Occipital lobe (tissue), 2 donors: Measurements from ENCODE around the gene TFAP2C. TPM values are rescaled to one million over a fixed set of nuclear protein-coding genes. Genes with fewer than 3 reads are reported as not detected.
"Not testable (repeated sequence)": the region's sequence is repeated elsewhere in the genome, so short reads cannot be mapped to it uniquely, and the experiment has no call there.

Source experiments
- DNase-seq: peaks from one replicate; lab custom pipeline; 2025; lab: John Stamatoyannopoulos, UW
- total RNA-seq: library from RNA; depleted of rRNA; stranded (reverse); fragments of >200 nt; gene quantifications from one replicate; pipeline ENCODE4 v1.2.3, GENCODE V29; 2014

The TFAP2C gene
- total RNA-seq, 1 donor from 2014 or later = 5.9 TPM

DNA sequence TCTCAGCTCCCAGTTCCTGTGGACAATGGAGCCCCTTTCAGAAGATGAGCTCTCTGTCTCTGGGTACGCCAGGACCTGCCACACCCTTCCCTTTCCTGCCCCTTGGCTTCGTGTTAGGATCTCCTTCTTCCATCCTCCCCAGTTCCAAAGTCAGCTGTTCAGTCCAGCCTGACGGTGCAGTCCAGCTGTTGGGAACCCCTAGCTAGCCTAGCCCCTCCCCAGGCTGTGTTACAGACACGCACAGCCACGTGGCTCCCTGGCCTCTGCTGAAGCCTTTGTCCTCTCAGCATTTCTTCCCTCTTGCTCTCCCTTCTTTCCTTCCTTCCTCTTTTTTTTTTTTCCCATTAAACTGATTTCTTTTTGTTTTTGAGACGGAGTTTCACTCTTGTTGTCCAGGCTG is 12.4 kb upstream of the TFAP2C start:
- no peak for DNase-seq

DNA sequence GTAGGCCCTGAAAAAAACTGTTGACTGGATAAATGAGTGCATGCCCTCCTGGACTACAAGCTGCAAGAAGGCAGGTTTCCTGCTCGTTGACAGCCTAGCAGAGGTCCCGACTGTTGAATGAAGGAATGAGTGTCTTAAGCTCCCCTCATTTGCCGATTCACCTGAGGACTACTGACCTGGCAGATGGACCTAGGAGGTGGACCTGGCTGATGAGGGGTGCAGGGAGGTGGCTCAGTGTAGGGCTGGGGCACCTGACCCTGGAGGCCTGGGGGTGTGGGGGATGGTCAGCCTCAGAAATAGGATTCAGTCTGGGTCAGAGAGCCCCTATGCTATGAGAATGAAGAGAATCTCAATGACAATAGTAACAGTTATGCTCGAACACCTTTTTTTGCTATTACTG is 11.6 kb upstream of the TFAP2C start:
- DNase-seq = no peak

DNA sequence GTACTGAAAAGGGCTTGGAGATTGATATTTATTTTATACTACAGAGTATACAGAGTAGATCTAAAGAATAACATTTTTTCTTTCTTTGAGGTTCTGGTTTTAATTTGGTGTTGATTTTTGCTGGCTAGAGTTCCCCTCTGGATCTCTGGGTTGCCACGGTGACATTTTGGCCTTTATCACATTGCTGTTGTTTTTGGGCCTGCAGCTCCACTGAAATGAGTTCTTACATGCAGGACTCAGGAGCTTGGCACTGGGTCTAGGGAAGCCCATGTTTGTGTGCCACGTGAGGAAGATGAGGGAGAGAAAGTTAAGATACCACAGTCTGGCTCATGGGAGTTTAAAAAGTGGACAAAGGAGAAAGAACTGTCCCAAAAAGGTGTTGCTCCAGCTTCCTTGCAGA is 7.4 kb upstream of the TFAP2C start:
- no peak for DNase-seq

DNA sequence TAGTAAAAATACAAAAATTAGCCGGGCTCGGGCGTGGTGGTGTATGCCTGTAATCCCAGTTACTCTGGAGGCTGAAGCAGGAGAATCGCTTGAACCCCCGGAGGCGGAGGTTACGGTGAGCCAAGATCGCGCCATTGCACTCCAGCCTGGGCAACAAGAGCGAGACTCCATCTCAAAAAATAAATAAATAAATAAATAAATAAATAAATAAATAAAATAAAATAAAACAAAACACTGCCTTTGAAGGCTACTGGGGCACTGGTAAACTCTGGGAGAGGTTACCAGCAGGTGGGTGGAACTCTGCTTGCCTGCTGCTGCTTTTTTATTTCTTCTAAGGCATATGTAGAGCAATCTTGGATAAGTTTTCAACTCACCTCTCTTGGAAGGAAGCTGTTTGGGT is 5.2 kb upstream of the TFAP2C start:
- not testable (repeated sequence) for DNase-seq

- no peak for DNase-seq
These were observed 4.1 kb upstream of the TFAP2C start for GRCh38 chr20:56624786-56625681.

DNA sequence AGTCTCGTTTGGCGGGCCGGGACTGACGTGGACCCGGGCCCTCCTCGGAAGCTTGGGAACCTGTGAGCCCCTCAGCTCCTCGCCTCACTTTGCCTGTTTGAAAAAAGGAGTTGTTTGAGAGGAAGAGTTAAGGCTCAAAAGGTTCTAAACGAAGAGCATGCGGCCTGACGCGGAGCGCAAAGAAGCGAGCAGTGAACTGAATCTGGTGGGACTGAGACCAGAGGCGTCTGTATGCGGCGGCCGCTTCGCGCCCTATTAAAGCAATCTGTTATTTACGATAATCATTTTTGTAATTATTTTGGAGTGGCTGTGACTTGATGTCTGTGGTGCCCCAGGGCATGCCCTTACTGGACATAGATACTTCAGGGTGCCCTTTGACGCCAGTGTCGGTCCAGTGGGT is 3.3 kb upstream of the TFAP2C start:
- no peak for DNase-seq

- DNase-seq = no peak
These were observed 2.6 kb upstream of the TFAP2C start for GRCh38 chr20:56626367-56627121.

GRCh38 chr20:56627122-56628014 is 1.7 kb upstream of the TFAP2C start:
- no peak for DNase-seq

GRCh38 chr20:56628015-56628872 is 862 bp upstream of the TFAP2C start:
- no peak for DNase-seq

- DNase-seq = no peak
These were observed 469 bp downstream of the TFAP2C start for GRCh38 chr20:56629464-56630085.

GRCh38 chr20:56630086-56630493 is 984 bp downstream of the TFAP2C start:
- DNase-seq = no peak

DNA sequence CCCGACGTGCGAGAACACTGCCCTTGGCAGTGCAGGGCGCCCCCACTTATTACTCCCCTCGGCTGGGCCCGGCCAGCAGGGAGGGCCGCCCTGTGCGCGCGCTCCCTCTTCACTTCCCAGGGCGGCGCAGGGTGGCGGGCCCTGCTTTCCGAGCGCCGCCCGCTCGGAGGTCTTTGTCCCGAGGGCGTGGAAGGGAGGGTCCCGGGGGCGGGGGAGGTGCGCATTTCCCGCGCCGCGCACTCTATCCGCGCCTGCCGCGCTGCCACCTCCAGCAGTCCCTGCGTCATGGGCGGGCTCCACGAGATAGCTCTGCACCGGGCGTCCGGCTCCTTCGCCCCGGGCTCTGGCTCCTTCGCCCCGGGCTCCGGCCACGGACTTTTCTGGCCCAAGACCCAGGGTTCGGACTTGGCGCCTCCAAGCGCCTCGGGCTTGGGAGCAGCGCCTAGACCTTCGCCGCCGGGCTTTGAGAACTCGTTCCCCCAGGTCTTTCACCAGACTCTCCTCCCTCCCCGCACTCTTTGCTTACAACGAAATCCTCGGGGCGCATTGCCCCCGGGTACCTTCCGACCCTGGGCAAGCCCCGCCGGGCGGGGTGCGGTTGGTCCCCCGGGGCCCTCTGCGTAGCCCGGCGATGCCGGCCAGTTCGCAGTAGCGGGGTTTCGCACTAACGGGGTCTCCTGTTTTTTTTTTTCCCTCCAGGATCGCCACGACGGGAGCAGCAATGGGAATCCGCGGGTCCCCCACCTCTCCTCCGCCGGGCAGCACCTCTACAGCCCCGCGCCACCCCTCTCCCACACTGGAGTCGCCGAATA is 1.6 kb downstream of the TFAP2C start:
- DNase-seq = no peak

GRCh38 chr20:56631318-56631989 is 2.3 kb downstream of the TFAP2C start:
- no peak for DNase-seq

- DNase-seq = no peak
These were observed 2.9 kb downstream of the TFAP2C start for GRCh38 chr20:56631990-56632327.

DNA sequence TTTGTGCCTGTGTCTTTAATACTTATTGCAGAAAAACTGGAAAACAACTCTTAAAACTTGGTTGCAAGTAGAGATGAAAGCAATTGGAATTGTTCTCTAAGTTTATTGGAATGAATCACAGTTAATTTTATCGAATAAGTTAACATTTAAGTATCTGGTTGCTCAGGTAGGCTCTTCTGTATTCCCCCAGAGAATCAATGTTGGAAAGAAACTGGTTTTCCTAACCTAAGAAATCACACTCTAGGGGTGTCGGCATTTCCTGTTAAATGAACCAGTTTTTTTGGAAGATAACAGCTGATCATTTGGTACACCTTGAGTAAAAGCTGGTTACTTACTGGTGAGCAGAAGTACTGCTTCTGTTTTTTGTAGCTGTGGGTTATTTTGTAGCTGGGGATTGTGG is 5.2 kb downstream of the TFAP2C start:
- no peak for DNase-seq

GRCh38 chr20:56634735-56635385 is 5.8 kb downstream of the TFAP2C start:
- no peak for DNase-seq

- DNase-seq = no peak
These were observed 7.6 kb downstream of the TFAP2C start for GRCh38 chr20:56636716-56637115.

DNA sequence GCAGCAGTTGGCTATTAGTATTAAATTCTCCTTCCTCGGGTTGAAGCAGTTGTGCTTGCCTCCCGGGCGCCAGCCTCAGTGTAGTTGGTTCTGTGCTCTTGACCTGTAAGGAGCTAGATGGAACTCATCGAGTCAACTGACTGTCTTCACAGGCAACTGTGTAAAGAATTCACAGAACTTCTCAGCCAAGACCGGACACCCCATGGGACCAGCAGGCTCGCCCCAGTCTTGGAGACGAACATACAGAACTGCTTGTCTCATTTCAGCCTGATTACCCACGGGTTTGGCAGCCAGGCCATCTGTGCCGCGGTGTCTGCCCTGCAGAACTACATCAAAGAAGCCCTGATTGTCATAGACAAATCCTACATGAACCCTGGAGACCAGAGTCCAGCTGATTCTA is 8.5 kb downstream of the TFAP2C start:
- DNase-seq = no peak
